Measurements from ENCODE around the gene HFM1. TPM values are rescaled to one million over a fixed set of nuclear protein-coding genes. Genes with fewer than 3 reads are reported as not detected.

HFM1 gene
- total and polyA plus RNA-seq, 2 donors (not counting 3 experiments of a cell fraction or from before 2014, with no cell fraction given), result 0.11 TPM; not detected in 1

- CTCF ChIA-PET, result interaction anchor here (0.6 kb wide), 1 partner anchor 106 kb away, joined by 3 read pairs; no protein-coding TSS in a partner anchor
- peaks cover 4 to 7% of the 10 kb centered on the region in 2 experiments for H3K27me3 ChIP-seq (ENCODE audit: control insufficient read depth in 2 of 2, insufficient read depth in 2 of 2, low read length in 2 of 2)
- no peak overlapping the region for H3K4me3 ChIP-seq (replicated peaks in 1 of 3; ENCODE audit: insufficient read depth in 1 of 3, low read depth in 1 of 3, low read length in 3 of 3)
- no peak overlapping the region for H3K9ac ChIP-seq (replicated peaks; ENCODE audit: extremely low read depth, insufficient read depth, low read length)
- H2AFZ ChIP-seq (ENCODE audit: low read depth, low read length), result no peak overlapping the region
- H4K20me1 ChIP-seq (replicated peaks; ENCODE audit: control insufficient read depth, extremely low read depth, insufficient read depth, low read length), result no peaks in the 10 kb centered on the region
- peak; percentile 26 for DNase-seq (ENCODE audit: low read depth, low spot score)
- no peak overlapping the region for H3K27ac ChIP-seq (ENCODE audit: insufficient read depth, low read depth, low read length)
- POLR2A ChIA-PET, result no interaction called here
- TF ChIP-seq CTCF (IDR thresholded peaks at IDR 0.05; ENCODE audit: extremely low read depth in 1 of 2, insufficient read depth in 1 of 2, low read depth in 1 of 2, low read length in 2 of 2) (peak; percentile 15 to 23), POLR2A (IDR thresholded peaks at IDR 0.05; ENCODE audit: low read depth, low read length) (no peak)
- FAIRE-seq, result peak; percentile 72
- H3K4me2 ChIP-seq (ENCODE audit: insufficient read depth, low read length), result no peak overlapping the region
- no peaks in the 10 kb centered on the region for H3K36me3 ChIP-seq (ENCODE audit: control insufficient read depth in 2 of 2, extremely low read depth in 1 of 2, insufficient read depth in 2 of 2, low read length in 2 of 2)
- H3K4me1 ChIP-seq (ENCODE audit: control insufficient read depth, extremely low read depth, insufficient read depth, low read length), result peaks cover 3% of the 10 kb centered on the region
- no peaks in the 10 kb centered on the region for H3K79me2 ChIP-seq (ENCODE audit: control insufficient read depth, insufficient read depth, low read length)
- no peaks in the 10 kb centered on the region for H3K9me1 ChIP-seq (replicated peaks; ENCODE audit: control insufficient read depth, extremely low read depth, insufficient read depth, low read length)
- H3K9me3 ChIP-seq (replicated peaks; ENCODE audit: control insufficient read depth, insufficient read depth, low read length), result no peaks in the 10 kb centered on the region
- dilution Hi-C loops (cut with MboI; ENCODE audit: extremely low pct_ligation_motif_present, low sequenced_read_pairs) (no loop called here), intact Hi-C loops (cut with micrococcal nuclease) (loop anchor here (1.0 to 5.0 kb wide), 3 partner anchors 120 to 525 kb away; no protein-coding TSS in a partner anchor)
- BruUV-seq (replicated peaks), result no TSS peak
Measured at GRCh38 chr1:91402023-91402422, 2.6 kb downstream of the HFM1 start.

GRCh38 chr1:91400133-91400725 is 4.4 kb downstream of the HFM1 start:
- ChIA-PET CTCF (interaction anchor here (1.8 kb wide), 1 partner anchor 234 kb away, joined by 5 read pairs; no protein-coding TSS in a partner anchor), POLR2A (no interaction called here)
- dilution Hi-C loops (cut with MboI; ENCODE audit: extremely low pct_ligation_motif_present, low sequenced_read_pairs) (no loop called here), intact Hi-C loops (cut with micrococcal nuclease) (loop anchor here (5.0 kb wide), 1 partner anchor 527 kb away; no protein-coding TSS in a partner anchor)
- no TSS peak for BruUV-seq (replicated peaks)
- Histone ChIP-seq H3K9ac (replicated peaks; ENCODE audit: extremely low read depth, insufficient read depth, low read length) (no peak overlapping the region), H3K79me2 (ENCODE audit: control insufficient read depth, insufficient read depth, low read length) (no peaks in the 10 kb centered on the region), H4K20me1 (replicated peaks; ENCODE audit: control insufficient read depth, extremely low read depth, insufficient read depth, low read length) (no peaks in the 10 kb centered on the region), H3K4me1 (ENCODE audit: control insufficient read depth, extremely low read depth, insufficient read depth, low read length) (peaks cover 3% of the 10 kb centered on the region), H3K9me3 (replicated peaks; ENCODE audit: control insufficient read depth, insufficient read depth, low read length) (no peaks in the 10 kb centered on the region), H2AFZ (ENCODE audit: low read depth, low read length) (no peak overlapping the region), H3K9me1 (replicated peaks; ENCODE audit: control insufficient read depth, extremely low read depth, insufficient read depth, low read length) (no peaks in the 10 kb centered on the region), H3K27ac (ENCODE audit: insufficient read depth, low read depth, low read length) (no peak overlapping the region), H3K27me3 (ENCODE audit: control insufficient read depth in 2 of 2, insufficient read depth in 2 of 2, low read length in 2 of 2) (peaks cover 1 to 2% of the 10 kb centered on the region in 2 experiments), H3K4me2 (ENCODE audit: insufficient read depth, low read length) (no peak overlapping the region), H3K36me3 (ENCODE audit: control insufficient read depth in 2 of 2, extremely low read depth in 1 of 2, insufficient read depth in 2 of 2, low read length in 2 of 2) (no peaks in the 10 kb centered on the region), H3K4me3 (replicated peaks in 1 of 3; ENCODE audit: insufficient read depth in 1 of 3, low read depth in 1 of 3, low read length in 3 of 3) (no peak overlapping the region)
- DNase-seq (ENCODE audit: low read depth, low spot score) (no peak), FAIRE-seq (no peak)
- peak; percentile 56 for TF ChIP-seq JUN (IDR thresholded peaks at IDR 0.05; ENCODE audit: borderline replicate concordance, insufficient read depth, insufficient read length, low read depth)
- TF ChIP-seq MAX (IDR thresholded peaks at IDR 0.05; ENCODE audit: insufficient read depth, insufficient read length), result no peak
- no peak for TF ChIP-seq CTCF (IDR thresholded peaks at IDR 0.05; ENCODE audit: extremely low read depth in 1 of 2, insufficient read depth in 1 of 2, low read depth in 1 of 2, low read length in 2 of 2)
- no peak for TF ChIP-seq EZH2 (IDR thresholded peaks at IDR 0.05; ENCODE audit: borderline replicate concordance, low read depth, low read length, severe bottlenecking)
